SK-N-MC (cell line): ENCODE data around the gene BBS4.

Experiments
- EZH2 ChIP-seq: fragments of 200-600 bp; sonication (generic); IDR thresholded peaks from one replicate; pipeline ENCODE4 v1.6.1; 2017; ENCODE audit warnings: antibody characterized with exemption
- POLR2AphosphoS5 ChIP-seq: IDR thresholded peaks from 2 replicates; pipeline ENCODE4 v1.6.1; 2012; ENCODE audit warnings: mild to moderate bottlenecking, low read depth, low read length, borderline replicate concordance

- TF ChIP-seq EZH2 = no peak
- no peak for TF ChIP-seq POLR2AphosphoS5
These were observed 38.0 kb downstream of the BBS4 start for GRCh38 chr15:72724028-72724427.
